OCI-LY7 (cell line): ENCODE measurements around the gene GULP1.

Experiments
- EZH2phosphoT487 ChIP-seq: fragments of 200-600 bp; sonication (generic); IDR thresholded peaks from 2 replicates; pipeline ENCODE4 v1.6.1; 2018; ENCODE audit warnings: low read depth, borderline replicate concordance, mild to moderate bottlenecking, mixed run types, antibody characterized with exemption, low read length, moderate library complexity, mixed read lengths
- TF ChIP-seq, protein P1 (sequence below): fragments of 200-600 bp; sonication (generic); conservative IDR thresholded peaks from 2 replicates; pipeline ENCODE4 v1.5.1; 2014; ENCODE audit warnings: mild to moderate bottlenecking, antibody characterized with exemption, low read length, moderate library complexity, mixed read lengths

DNA sequence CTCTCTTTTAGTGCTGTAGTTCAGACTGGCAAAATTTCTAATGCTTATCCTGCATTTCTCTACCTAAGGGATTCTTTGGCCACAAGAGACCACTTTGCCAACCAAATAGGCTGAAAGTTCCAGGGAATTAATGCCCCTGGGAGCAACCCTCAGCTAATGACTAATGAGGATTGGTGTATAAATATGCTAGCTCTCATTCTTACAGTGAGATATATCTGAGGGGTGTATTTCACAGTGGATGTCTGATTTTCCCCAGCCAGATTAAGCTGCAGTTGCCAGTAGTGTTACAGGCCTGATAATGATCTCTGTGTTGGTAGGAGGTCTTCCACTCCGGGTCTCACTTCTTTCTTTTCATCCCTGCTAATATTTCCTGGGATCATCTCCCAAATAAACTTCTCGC, 90.4 kb downstream of the GULP1 start:
- TF ChIP-seq, protein P1, sequence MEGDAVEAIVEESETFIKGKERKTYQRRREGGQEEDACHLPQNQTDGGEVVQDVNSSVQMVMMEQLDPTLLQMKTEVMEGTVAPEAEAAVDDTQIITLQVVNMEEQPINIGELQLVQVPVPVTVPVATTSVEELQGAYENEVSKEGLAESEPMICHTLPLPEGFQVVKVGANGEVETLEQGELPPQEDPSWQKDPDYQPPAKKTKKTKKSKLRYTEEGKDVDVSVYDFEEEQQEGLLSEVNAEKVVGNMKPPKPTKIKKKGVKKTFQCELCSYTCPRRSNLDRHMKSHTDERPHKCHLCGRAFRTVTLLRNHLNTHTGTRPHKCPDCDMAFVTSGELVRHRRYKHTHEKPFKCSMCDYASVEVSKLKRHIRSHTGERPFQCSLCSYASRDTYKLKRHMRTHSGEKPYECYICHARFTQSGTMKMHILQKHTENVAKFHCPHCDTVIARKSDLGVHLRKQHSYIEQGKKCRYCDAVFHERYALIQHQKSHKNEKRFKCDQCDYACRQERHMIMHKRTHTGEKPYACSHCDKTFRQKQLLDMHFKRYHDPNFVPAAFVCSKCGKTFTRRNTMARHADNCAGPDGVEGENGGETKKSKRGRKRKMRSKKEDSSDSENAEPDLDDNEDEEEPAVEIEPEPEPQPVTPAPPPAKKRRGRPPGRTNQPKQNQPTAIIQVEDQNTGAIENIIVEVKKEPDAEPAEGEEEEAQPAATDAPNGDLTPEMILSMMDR: no peak
- TF ChIP-seq EZH2phosphoT487: no peak
